K562 (cell line): ENCODE measurements around the gene AKAP13. TPM values are rescaled to one million over a fixed set of nuclear protein-coding genes. Genes with fewer than 3 reads are reported as not detected.

Experiments used
- ATAC-seq: fragments of 200-7000 bp; cut with Tn5 transposase; 3 replicates; pipeline ENCODE4 v1.9.1; 2020; ENCODE audit warnings: moderate library complexity
- BruUV-seq: library from RNA; stranded (reverse); fragments of 400-500 nt; replicated peaks from 2 replicates; lab custom pipeline; 2021; lab: Mats Ljungman, UMichigan
- CTCF ChIA-PET: fragments of 300-600 bp; formaldehyde crosslinking; extraction: SDS; loops from one replicate; lab custom pipeline; 2021; ENCODE audit warnings: low intra/inter-chr PET ratio; lab: Yijun Ruan, JAX
- POLR2A ChIA-PET: fragments of 300-600, 350-650 bp; sonication (Branson Sonifier 250); formaldehyde crosslinking; extraction: SDS; loops from one replicate; lab custom pipeline; 2021; ENCODE audit warnings: antibody characterized with exemption, inconsistent platforms; lab: Yijun Ruan, JAX
- DNase-seq, 4 experiments: peaks; one replicate each; pipeline versions ENCODE4 v3.0.0 to v3.0.0-alpha.2; 2011 to 2018; ENCODE audit warnings: low spot score in 3 of 4, mixed read lengths in 3 of 4; ENCODE audit errors: extremely low read depth in 1 of 4
- FAIRE-seq: peaks from 2 replicates; lab custom pipeline; 2011; peaks lifted over from hg19 to GRCh38; lab: Jason Lieb, UNC
- H2AFZ ChIP-seq: 2 replicates; pipeline ENCODE4 v1.6.0; 2011; ENCODE audit warnings: low read depth, low read length, control low read depth, inconsistent platforms
- H3K27ac ChIP-seq: fragments of 200-600 bp; 3 replicates; pipeline ENCODE4 v1.8.0; 2011; ENCODE audit warnings: low read depth, mild to moderate bottlenecking, control low read depth, inconsistent platforms, low read length, moderate library complexity, mixed read lengths; ENCODE audit errors: extremely low read depth
- H3K27me3 ChIP-seq, 2 experiments: fragments of 300-600 bp in 1 of 2; 2 replicates in 1 of 2; 3 replicates in 1 of 2; pipeline versions ENCODE4 v1.6.0 to v1.8.0; 2011; ENCODE audit warnings: inconsistent platforms in 2 of 2, low read length in 2 of 2, mild to moderate bottlenecking in 1 of 2, mixed read lengths in 1 of 2, moderate library complexity in 1 of 2; ENCODE audit not compliant: control insufficient read depth in 2 of 2, insufficient read depth in 2 of 2
- H3K36me3 ChIP-seq: fragments of 300-600 bp; 3 replicates; pipeline ENCODE4 v1.8.0; 2011; ENCODE audit warnings: mild to moderate bottlenecking, low read length, inconsistent platforms; ENCODE audit not compliant: control insufficient read depth, insufficient read depth
- H3K4me1 ChIP-seq, 2 experiments: fragments of 200-600 bp in 1 of 2; replicated peaks in 1 of 2; 2 replicates in 1 of 2; 3 replicates in 1 of 2; pipeline versions ENCODE4 v1.5.1 to v1.8.0; 2011; ENCODE audit warnings: inconsistent platforms in 2 of 2, low read length in 2 of 2, mild to moderate bottlenecking in 1 of 2, mixed read lengths in 1 of 2, moderate library complexity in 1 of 2; ENCODE audit not compliant: control insufficient read depth in 2 of 2, insufficient read depth in 2 of 2
- H3K4me2 ChIP-seq: 2 replicates; pipeline ENCODE4 v1.6.1; 2011; ENCODE audit warnings: low read length, control low read depth, inconsistent platforms, mixed read lengths; ENCODE audit not compliant: insufficient read depth
- H3K4me3 ChIP-seq: fragments of 200-600 bp; sonication (generic), shearing (Covaris generic); 2 replicates; pipeline ENCODE4 v1.5.1; 2016; ENCODE audit warnings: control low read depth, inconsistent platforms
- H3K79me2 ChIP-seq: fragments of 200-600 bp; 3 replicates; pipeline ENCODE4 v1.8.0; 2011; ENCODE audit warnings: low read length, inconsistent platforms; ENCODE audit not compliant: control insufficient read depth, insufficient read depth
- H3K9ac ChIP-seq, 2 experiments: 2 replicates each; pipeline versions ENCODE4 v1.6.0 to v1.6.1; 2011; ENCODE audit warnings: low read depth in 2 of 2, low read length in 2 of 2, control low read depth in 1 of 2, inconsistent platforms in 1 of 2, mild to moderate bottlenecking in 1 of 2, mixed read lengths in 1 of 2; ENCODE audit not compliant: insufficient read depth in 1 of 2
- H3K9me1 ChIP-seq: one replicate; pipeline ENCODE4 v1.6.0; 2011; ENCODE audit warnings: inconsistent platforms, mild to moderate bottlenecking, low read length, moderate library complexity; ENCODE audit not compliant: control insufficient read depth, insufficient read depth
- H3K9me3 ChIP-seq: replicated peaks from 2 replicates; pipeline ENCODE4 v1.5.1; 2011; ENCODE audit warnings: low read depth, low read length, inconsistent platforms; ENCODE audit not compliant: control insufficient read depth, insufficient read depth
- H4K20me1 ChIP-seq: replicated peaks from 2 replicates; pipeline ENCODE4 v1.6.1; 2011; ENCODE audit warnings: low read length, inconsistent platforms, mixed read lengths; ENCODE audit not compliant: control insufficient read depth, insufficient read depth
- GTF2A2 ChIP-seq: IDR thresholded peaks from 2 replicates; pipeline ENCODE4 v1.6.1; 2016; ENCODE audit warnings: mild to moderate bottlenecking, missing genetic modification characterization, missing compliant biosample characterization
- HSF4 ChIP-seq: fragments of 250-450 bp; sonication (Bioruptor Pico); IDR thresholded peaks from 2 replicates; pipeline ENCODE4 v2.1.2; 2022; ENCODE audit warnings: mild to moderate bottlenecking, moderate library complexity, borderline replicate concordance
- TARDBP ChIP-seq: fragments of 450-650 bp; IDR thresholded peaks from 2 replicates; pipeline ENCODE4 v1.6.1; 2016
- ZBTB11 ChIP-seq, 3 experiments: fragments of 200-800 bp in 1 of 3; fragments of 250-450 bp in 1 of 3; fragments of 450-650 bp in 1 of 3; sonication (Bioruptor Pico) in 1 of 3; sonication (Bioruptor generic) in 1 of 3; formaldehyde crosslinking in 1 of 3; IDR thresholded peaks; 2 replicates each; pipeline versions ENCODE4 v1.6.1 to v1.8.0; 2016 to 2022; ENCODE audit warnings: mild to moderate bottlenecking in 2 of 3, missing genetic modification characterization in 2 of 3, missing compliant biosample characterization in 1 of 3, moderate library complexity in 1 of 3
- ZNF124 ChIP-seq: sonication (generic); formaldehyde crosslinking; IDR thresholded peaks from 2 replicates; pipeline ENCODE4 v1.8.1; 2022; ENCODE audit warnings: missing genetic modification reagents
- ZNF354B ChIP-seq: fragments of 250-450 bp; sonication (Bioruptor Pico); IDR thresholded peaks from 2 replicates; pipeline ENCODE4 v1.4.0; 2020
- WGBS: fragments of 100-300 bp; shearing (Covaris generic); methylation state at CpG from one replicate; pipeline ENCODE4 v1.1.6; 2016; ENCODE audit warnings: low coverage, mixed read lengths; ENCODE audit not compliant: insufficient coverage; ENCODE audit errors: missing lambda C conversion rate; 5-methylcytosine and 5-hydroxymethylcytosine counted together
- in situ Hi-C: fragments of 300-500 bp; cut with MboI; formaldehyde crosslinking; loops from 4 replicates; pipeline ENCODE4 v1.15.0; 2018; ENCODE audit warnings: inconsistent platforms, mixed read lengths
- intact Hi-C: fragments of 100-400 bp; cut with micrococcal nuclease; formaldehyde crosslinking; loops from 2 replicates; pipeline ENCODE4 v1.14.2; 2022
- polyA plus RNA-seq, 8 experiments: library from polyadenylated mRNA; depleted of rRNA in 4 of 8; stranded (reverse) in 5 of 8; unstranded in 3 of 8; fragments of >200 nt; fragmentation: Nextera tagmentation in 2 of 8; fragmentation: Illumina TruSeq in 1 of 8; extraction: Ambion mirVana in 2 of 8; extraction: Trizol in 1 of 8; gene quantifications; 2 replicates each; pipeline versions ENCODE4 v1.2.1 to v1.2.3, GENCODE V29; 2011 to 2014; ENCODE audit warnings: inconsistent platforms in 1 of 8, missing spikeins in 1 of 8
- total RNA-seq, 7 experiments: library from RNA; depleted of rRNA in 6 of 7; stranded (reverse); fragments of >200 nt in 6 of 7; fragmentation: Illumina TruSeq in 2 of 7; extraction: Trizol in 2 of 7; gene quantifications; 2 replicates each; pipeline versions ENCODE4 v1.2.1 to v1.2.3, GENCODE V29; 2011 to 2021; ENCODE audit warnings: low replicate concordance in 1 of 7

AKAP13 gene
- total and polyA plus RNA-seq, 9 of the 15 experiments (the other 6 are each of a cell fraction or from before 2014, with no cell fraction given): 0.03 to 1.7 (median 0.42) TPM

GRCh38 chr15:85472349-85472748, 91.9 kb downstream of the AKAP13 start:
- no peak for FAIRE-seq
- no peaks in the 10 kb centered on the region; a peak in 1 of 5 replicates for H3K27me3 ChIP-seq

GRCh38 chr15:85473455-85473854, 93.1 kb downstream of the AKAP13 start:
- ATAC-seq (no peak), FAIRE-seq (no peak)
- WGBS: 4% methylated on average over 3 of the region's 3 CpGs
- H3K79me2 ChIP-seq: no peaks in the 10 kb centered on the region
- in situ Hi-C loops: no loop called here
- H3K36me3 ChIP-seq: no peaks in the 10 kb centered on the region
- H3K9me3 ChIP-seq: no peaks in the 10 kb centered on the region
- no peak overlapping the region for H3K9ac ChIP-seq
- H2AFZ ChIP-seq: no peak overlapping the region
- no peaks in the 10 kb centered on the region for H3K4me1 ChIP-seq
- POLR2A ChIA-PET: no interaction called here
- no peaks in the 10 kb centered on the region; a peak in 1 of 5 replicates for H3K27me3 ChIP-seq
- no peaks in the 10 kb centered on the region for H4K20me1 ChIP-seq
- H3K4me2 ChIP-seq: no peak overlapping the region
- TF ChIP-seq GTF2A2 (tag): no peak
- TF ChIP-seq ZNF354B (CRISPR knock-in tag): no peak
- no peak for TF ChIP-seq ZBTB11 (CRISPR knock-in tag; IDR thresholded peaks at IDR 0.05)
- no peak for TF ChIP-seq TARDBP
- TF ChIP-seq, all 486 proteins: peak for 0
- no TSS peak for BruUV-seq
- intact Hi-C loops: no loop called here
- CTCF ChIA-PET: no interaction called here
- Histone ChIP-seq H3K27ac (no peak overlapping the region), H3K4me3 (no peak overlapping the region), H3K9me1 (no peaks in the 10 kb centered on the region)
- no peak for DNase-seq

More at GRCh38 chr15:85472349-85472748, 91.9 kb downstream of the AKAP13 start:
- Histone ChIP-seq H3K36me3 (no peaks in the 10 kb centered on the region), H3K4me1 (no peaks in the 10 kb centered on the region), H3K4me3 (no peak overlapping the region), H3K27ac (no peak overlapping the region), H2AFZ (no peak overlapping the region), H3K79me2 (no peaks in the 10 kb centered on the region), H3K9me3 (no peaks in the 10 kb centered on the region), H3K4me2 (no peak overlapping the region), H4K20me1 (no peaks in the 10 kb centered on the region)
- POLR2A ChIA-PET: no interaction called here
- 0% methylated on average over 2 of the region's 2 CpGs for WGBS
- in situ Hi-C loops: no loop called here
- no TSS peak for BruUV-seq
- intact Hi-C loops: no loop called here
- no peak for DNase-seq
- no peak for TF ChIP-seq HSF4 (CRISPR knock-in tag)
- no peak for TF ChIP-seq ZNF124 (CRISPR knock-in tag)
- TF ChIP-seq, all 486 proteins: peak for 0
- CTCF ChIA-PET: interaction anchor here (0.7 kb wide), 1 partner anchor 23 kb away, joined by 4 read pairs; no protein-coding TSS in a partner anchor
- ATAC-seq: no peak
- no peaks in the 10 kb centered on the region for H3K9me1 ChIP-seq
- no peak overlapping the region for H3K9ac ChIP-seq
